Astrocyte of the spinal cord (primary cell): ENCODE results near the gene KANSL3.
"Not testable (repeated sequence)": the region's sequence is repeated elsewhere in the genome, so short reads cannot be mapped to it uniquely, and the experiment has no call there.

Source experiments
- DNase-seq: peaks from one replicate; pipeline ENCODE4 v3.0.0; 2011; ENCODE audit warnings: low read depth, low spot score
- H3K4me3 ChIP-seq: 2 replicates; pipeline ENCODE4 v1.5.1; 2011; ENCODE audit warnings: low read depth, mild to moderate bottlenecking, low read length, moderate library complexity
- in situ Hi-C: cut with HindIII; loops from 2 replicates; pipeline ENCODE4 v1.10.0; 2017; ENCODE audit warnings: low sequenced_read_pairs
- TF ChIP-seq, protein P1 (sequence below): IDR thresholded peaks from 2 replicates; pipeline ENCODE4 v1.5.1; 2012; ENCODE audit warnings: low read depth, mild to moderate bottlenecking, low read length, inconsistent platforms

The KANSL3 gene

DNA sequence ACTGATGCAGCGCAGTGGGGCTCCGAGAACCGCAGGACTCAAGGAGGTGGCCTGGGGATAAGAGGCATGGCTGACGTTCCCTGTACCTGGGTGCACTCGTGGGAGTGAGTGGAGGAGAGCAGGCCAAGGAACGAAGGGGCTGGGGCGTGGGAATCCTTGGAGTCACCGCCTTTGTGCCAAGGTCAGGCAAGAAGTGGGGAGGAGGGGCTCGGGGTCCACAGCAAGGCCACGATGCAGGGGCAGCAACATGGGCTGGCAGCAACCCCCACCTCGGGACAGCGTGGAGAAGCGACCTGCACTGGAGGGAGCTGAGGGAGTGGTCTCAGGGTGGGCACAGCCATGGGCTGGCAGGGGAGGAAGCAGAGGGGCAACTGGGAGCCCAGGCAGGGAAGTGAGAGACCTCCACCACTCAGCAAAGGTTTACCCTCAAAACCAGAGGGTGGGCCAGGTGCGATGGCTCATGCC lies 82.9 kb downstream of the KANSL3 start:
- no peak overlapping the region for H3K4me3 ChIP-seq
- TF ChIP-seq, protein P1, sequence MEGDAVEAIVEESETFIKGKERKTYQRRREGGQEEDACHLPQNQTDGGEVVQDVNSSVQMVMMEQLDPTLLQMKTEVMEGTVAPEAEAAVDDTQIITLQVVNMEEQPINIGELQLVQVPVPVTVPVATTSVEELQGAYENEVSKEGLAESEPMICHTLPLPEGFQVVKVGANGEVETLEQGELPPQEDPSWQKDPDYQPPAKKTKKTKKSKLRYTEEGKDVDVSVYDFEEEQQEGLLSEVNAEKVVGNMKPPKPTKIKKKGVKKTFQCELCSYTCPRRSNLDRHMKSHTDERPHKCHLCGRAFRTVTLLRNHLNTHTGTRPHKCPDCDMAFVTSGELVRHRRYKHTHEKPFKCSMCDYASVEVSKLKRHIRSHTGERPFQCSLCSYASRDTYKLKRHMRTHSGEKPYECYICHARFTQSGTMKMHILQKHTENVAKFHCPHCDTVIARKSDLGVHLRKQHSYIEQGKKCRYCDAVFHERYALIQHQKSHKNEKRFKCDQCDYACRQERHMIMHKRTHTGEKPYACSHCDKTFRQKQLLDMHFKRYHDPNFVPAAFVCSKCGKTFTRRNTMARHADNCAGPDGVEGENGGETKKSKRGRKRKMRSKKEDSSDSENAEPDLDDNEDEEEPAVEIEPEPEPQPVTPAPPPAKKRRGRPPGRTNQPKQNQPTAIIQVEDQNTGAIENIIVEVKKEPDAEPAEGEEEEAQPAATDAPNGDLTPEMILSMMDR = no peak
- in situ Hi-C loops = loop anchor here (25.0 kb wide), 1 partner anchor 257 kb away; the partner anchor contains the start of gene CNNM3
- no peak for DNase-seq

DNA sequence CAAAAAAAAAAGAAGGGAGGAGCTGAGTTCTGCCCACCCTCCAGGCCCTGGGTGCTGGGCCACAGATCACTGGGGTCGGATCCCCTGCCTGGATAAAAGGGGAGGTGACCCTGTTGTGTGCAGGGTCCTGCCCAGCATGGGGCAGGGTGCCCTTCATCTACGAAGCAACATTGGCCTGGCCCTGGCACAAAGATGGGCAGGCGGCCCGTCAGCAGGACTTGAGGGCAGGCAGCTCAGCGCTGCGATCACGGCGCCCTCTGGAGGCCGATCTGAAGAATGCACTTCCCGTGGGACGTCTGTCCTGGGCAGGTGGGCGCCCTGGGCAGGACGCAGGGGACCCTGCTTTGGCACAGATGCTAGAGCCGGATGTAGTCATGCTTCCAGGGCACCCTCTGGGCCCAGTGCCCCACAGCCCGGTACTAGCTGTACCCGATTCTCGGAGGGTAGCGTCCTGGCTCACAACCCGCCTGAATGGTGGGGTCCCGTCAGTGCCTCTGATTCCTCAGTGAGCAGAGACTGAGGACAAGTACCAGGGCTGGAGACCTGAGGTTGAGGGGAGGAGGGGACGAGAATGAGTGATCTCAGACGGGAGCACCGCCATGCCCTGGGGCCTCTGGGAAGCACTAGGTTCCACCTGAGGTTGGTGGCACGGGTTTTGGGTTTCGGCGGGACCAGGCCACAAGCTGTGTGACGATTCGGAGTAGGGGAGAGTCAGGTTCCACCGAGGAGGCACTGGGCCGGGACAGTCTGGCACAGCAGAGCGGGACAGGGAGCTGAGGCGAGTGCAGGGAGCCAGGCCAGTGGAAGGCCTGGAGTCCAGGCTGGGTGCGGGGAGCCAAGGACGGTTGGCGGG lies 83.6 kb downstream of the KANSL3 start:
- in situ Hi-C loops = loop anchor here (25.0 kb wide), 1 partner anchor 258 kb away; the partner anchor contains the start of gene CNNM3
- no peak overlapping the region for H3K4me3 ChIP-seq
- DNase-seq = peak; percentile 50
- TF ChIP-seq, protein P1 = peak; percentile 96

GRCh38 chr2:96553957-96554292 lies 84.2 kb downstream of the KANSL3 start:
- H3K4me3 ChIP-seq, DNase-seq: not testable (repeated sequence)
- in situ Hi-C loops = loop anchor here (25.0 kb wide), 1 partner anchor 258 kb away; the partner anchor contains the start of gene CNNM3

- in situ Hi-C loops = loop anchor here (25.0 kb wide), 1 partner anchor 259 kb away; the partner anchor contains the start of gene CNNM3
- H3K4me3 ChIP-seq = no peak overlapping the region
- DNase-seq = no peak
- TF ChIP-seq, protein P1 = no peak
Observed at GRCh38 chr2:96553176-96553956, 84.7 kb downstream of the KANSL3 start.

GRCh38 chr2:96552315-96553175 lies 85.6 kb downstream of the KANSL3 start:
- TF ChIP-seq, protein P1 = no peak
- in situ Hi-C loops = loop anchor here (25.0 kb wide), 1 partner anchor 260 kb away; the partner anchor contains the start of gene CNNM3
- DNase-seq = no peak
- no peak overlapping the region for H3K4me3 ChIP-seq

- TF ChIP-seq, protein P1 = no peak
- H3K4me3 ChIP-seq = no peak overlapping the region
- no peak for DNase-seq
- in situ Hi-C loops = loop anchor here (25.0 kb wide), 1 partner anchor 261 kb away; the partner anchor contains the start of gene CNNM3
Observed at GRCh38 chr2:96551605-96552314, 86.4 kb downstream of the KANSL3 start.
